Fibroblast of lung (primary cell): ENCODE measurements around the gene RYR2.

Source experiments
- EZH2 ChIP-seq: IDR thresholded peaks from 2 replicates; pipeline ENCODE4 v1.5.1; 2012; ENCODE audit warnings: low read length, control low read depth, mild to moderate bottlenecking; ENCODE audit errors: missing control alignments
- TF ChIP-seq, protein P1 (sequence below), 2 donors: IDR thresholded peaks in 1 of 2; conservative IDR thresholded peaks in 1 of 2; 1 replicate in 1 of 2; 2 replicates in 1 of 2; pipeline ENCODE4 v1.5.1; 2011 to 2012; ENCODE audit warnings: low read length in 2 of 2, control low read depth in 1 of 2, inconsistent platforms in 1 of 2, low read depth in 1 of 2, mild to moderate bottlenecking in 1 of 2

- TF ChIP-seq, protein P1, sequence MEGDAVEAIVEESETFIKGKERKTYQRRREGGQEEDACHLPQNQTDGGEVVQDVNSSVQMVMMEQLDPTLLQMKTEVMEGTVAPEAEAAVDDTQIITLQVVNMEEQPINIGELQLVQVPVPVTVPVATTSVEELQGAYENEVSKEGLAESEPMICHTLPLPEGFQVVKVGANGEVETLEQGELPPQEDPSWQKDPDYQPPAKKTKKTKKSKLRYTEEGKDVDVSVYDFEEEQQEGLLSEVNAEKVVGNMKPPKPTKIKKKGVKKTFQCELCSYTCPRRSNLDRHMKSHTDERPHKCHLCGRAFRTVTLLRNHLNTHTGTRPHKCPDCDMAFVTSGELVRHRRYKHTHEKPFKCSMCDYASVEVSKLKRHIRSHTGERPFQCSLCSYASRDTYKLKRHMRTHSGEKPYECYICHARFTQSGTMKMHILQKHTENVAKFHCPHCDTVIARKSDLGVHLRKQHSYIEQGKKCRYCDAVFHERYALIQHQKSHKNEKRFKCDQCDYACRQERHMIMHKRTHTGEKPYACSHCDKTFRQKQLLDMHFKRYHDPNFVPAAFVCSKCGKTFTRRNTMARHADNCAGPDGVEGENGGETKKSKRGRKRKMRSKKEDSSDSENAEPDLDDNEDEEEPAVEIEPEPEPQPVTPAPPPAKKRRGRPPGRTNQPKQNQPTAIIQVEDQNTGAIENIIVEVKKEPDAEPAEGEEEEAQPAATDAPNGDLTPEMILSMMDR (conservative IDR thresholded peaks at IDR 0.05 in 1 of 2, IDR thresholded peaks at IDR 0.05 in 1 of 2; ENCODE audit: low read depth in 1 of 2, low read length in 2 of 2): no peak
- no peak for TF ChIP-seq EZH2
Measured at GRCh38 chr1:237227476-237227875, 185.5 kb downstream of the RYR2 start.
